GM18870 (cell line): ENCODE results near the gene HECW1.
"Not testable (repeated sequence)": the region's sequence is repeated elsewhere in the genome, so short reads cannot be mapped to it uniquely, and the experiment has no call there.

Experiments used
- ATAC-seq: cut with Tn5 transposase; IDR thresholded peaks from one replicate; pipeline ENCODE4 v1.9.1; 2021; ENCODE audit warnings: moderate library complexity; ENCODE audit not compliant: unreplicated experiment

Gene HECW1

GRCh38 chr7:43201912-43202311, 89.5 kb downstream of the HECW1 start:
- ATAC-seq: no peak

- no peak for ATAC-seq
Observed at GRCh38 chr7:43204081-43204480, 91.6 kb downstream of the HECW1 start.

GRCh38 chr7:43205171-43205795, 92.8 kb downstream of the HECW1 start:
- no peak for ATAC-seq

GRCh38 chr7:43208242-43208641, 95.8 kb downstream of the HECW1 start:
- ATAC-seq: no peak

- ATAC-seq: not testable (repeated sequence)
Observed at GRCh38 chr7:43210539-43210938, 98.1 kb downstream of the HECW1 start.

- ATAC-seq: no peak
Observed at GRCh38 chr7:43211286-43211685, 98.8 kb downstream of the HECW1 start.

GRCh38 chr7:43211693-43212092, 99.2 kb downstream of the HECW1 start:
- ATAC-seq: no peak

- no peak for ATAC-seq
Observed at GRCh38 chr7:43212921-43213320, 100.5 kb downstream of the HECW1 start.

- no peak for ATAC-seq
Observed at GRCh38 chr7:43215061-43215460, 102.6 kb downstream of the HECW1 start.

GRCh38 chr7:43217055-43217454, 104.6 kb downstream of the HECW1 start:
- no peak for ATAC-seq

- ATAC-seq: not testable (repeated sequence)
Observed at GRCh38 chr7:43218901-43219300, 106.5 kb downstream of the HECW1 start.

- no peak for ATAC-seq
Observed at GRCh38 chr7:43220250-43220649, 107.8 kb downstream of the HECW1 start.

GRCh38 chr7:43220742-43221141, 108.3 kb downstream of the HECW1 start:
- no peak for ATAC-seq

GRCh38 chr7:43229801-43230200, 117.4 kb downstream of the HECW1 start:
- ATAC-seq: no peak

GRCh38 chr7:43232366-43232765, 119.9 kb downstream of the HECW1 start:
- no peak for ATAC-seq

GRCh38 chr7:43234073-43234472, 121.6 kb downstream of the HECW1 start:
- no peak for ATAC-seq

GRCh38 chr7:43234968-43235367, 122.5 kb downstream of the HECW1 start:
- ATAC-seq: no peak

- ATAC-seq: no peak
Observed at GRCh38 chr7:43240565-43240964, 128.1 kb downstream of the HECW1 start.

GRCh38 chr7:43242628-43243255, 130.3 kb downstream of the HECW1 start:
- ATAC-seq: no peak

GRCh38 chr7:43244232-43244631, 131.8 kb downstream of the HECW1 start:
- ATAC-seq: no peak

GRCh38 chr7:43244784-43245183, 132.3 kb downstream of the HECW1 start:
- ATAC-seq: no peak

- ATAC-seq: no peak
Observed at GRCh38 chr7:43247757-43248156, 135.3 kb downstream of the HECW1 start.

GRCh38 chr7:43248553-43248952, 136.1 kb downstream of the HECW1 start:
- ATAC-seq: no peak
